ENCODE data around the gene SLC44A5. TPM values are rescaled to one million over a fixed set of nuclear protein-coding genes. Genes with fewer than 3 reads are reported as not detected.

SLC44A5 gene
- total RNA-seq, 2 donors from 2014 or later, result 4.6 to 10.0 TPM

DNA sequence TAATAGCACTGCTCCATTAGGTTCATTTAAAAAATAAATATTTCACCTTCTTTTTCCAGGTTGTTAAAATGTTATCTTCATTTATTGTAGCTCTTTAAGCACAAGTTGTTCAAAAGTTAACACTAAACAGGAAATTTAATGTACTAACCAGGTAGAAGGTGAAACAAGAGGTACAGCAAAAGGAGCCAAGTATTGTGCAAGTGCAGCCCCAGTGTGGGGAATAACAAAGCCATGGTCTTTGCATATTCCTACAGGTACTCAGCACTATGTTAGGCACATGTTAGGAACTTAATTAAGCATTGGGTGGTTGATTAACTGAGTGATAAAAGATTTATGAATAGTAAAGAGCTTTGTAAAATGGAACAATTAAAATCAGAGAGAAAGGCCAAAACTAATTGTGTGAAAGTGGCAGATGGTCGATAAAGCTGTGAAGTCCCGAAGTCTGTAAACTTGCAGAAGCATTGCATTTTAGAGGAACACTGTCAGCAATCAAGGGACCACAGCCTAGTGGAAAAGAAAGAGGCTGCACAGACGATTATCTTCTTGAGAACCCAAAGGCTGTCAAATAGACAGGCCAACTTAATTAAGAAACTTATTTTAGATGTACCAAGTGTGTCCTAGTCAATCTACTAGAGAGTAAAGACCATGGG, 185.8 kb downstream of the SLC44A5 start:
- no peaks in the 10 kb centered on the region for H3K9me3 Mint-ChIP-seq
- H3K4me1 Mint-ChIP-seq, result peaks cover under 1% of the 10 kb centered on the region
- H3K4me3 Mint-ChIP-seq, result no peak overlapping the region
- Histone ChIP-seq H3K27ac (ENCODE audit: low read depth, low read length) (no peak overlapping the region), H3K4me3 (ENCODE audit: low read length) (no peak overlapping the region), H3K9ac (ENCODE audit: extremely low read depth, low read length, poor library complexity, severe bottlenecking) (no peak overlapping the region), H3K36me3 (ENCODE audit: control insufficient read depth, insufficient read depth, low read length) (no peaks in the 10 kb centered on the region), H3K4me1 (ENCODE audit: control insufficient read depth, insufficient read depth, low read length) (no peaks in the 10 kb centered on the region), H3K27me3 (ENCODE audit: control insufficient read depth, insufficient read depth, low read length, poor library complexity, severe bottlenecking) (no peaks in the 10 kb centered on the region), H3K9me3 (ENCODE audit: control insufficient read depth, low read length) (no peaks in the 10 kb centered on the region)
- no peak for DNase-seq
- H3K27ac Mint-ChIP-seq, result no peak overlapping the region
- WGBS, 2 experiments (ENCODE audit: insufficient coverage in 1 of 2, insufficient read length in 1 of 2), result 95 to 96% methylated on average over 3 of the region's 3 CpGs
- TF ChIP-seq, protein P1, sequence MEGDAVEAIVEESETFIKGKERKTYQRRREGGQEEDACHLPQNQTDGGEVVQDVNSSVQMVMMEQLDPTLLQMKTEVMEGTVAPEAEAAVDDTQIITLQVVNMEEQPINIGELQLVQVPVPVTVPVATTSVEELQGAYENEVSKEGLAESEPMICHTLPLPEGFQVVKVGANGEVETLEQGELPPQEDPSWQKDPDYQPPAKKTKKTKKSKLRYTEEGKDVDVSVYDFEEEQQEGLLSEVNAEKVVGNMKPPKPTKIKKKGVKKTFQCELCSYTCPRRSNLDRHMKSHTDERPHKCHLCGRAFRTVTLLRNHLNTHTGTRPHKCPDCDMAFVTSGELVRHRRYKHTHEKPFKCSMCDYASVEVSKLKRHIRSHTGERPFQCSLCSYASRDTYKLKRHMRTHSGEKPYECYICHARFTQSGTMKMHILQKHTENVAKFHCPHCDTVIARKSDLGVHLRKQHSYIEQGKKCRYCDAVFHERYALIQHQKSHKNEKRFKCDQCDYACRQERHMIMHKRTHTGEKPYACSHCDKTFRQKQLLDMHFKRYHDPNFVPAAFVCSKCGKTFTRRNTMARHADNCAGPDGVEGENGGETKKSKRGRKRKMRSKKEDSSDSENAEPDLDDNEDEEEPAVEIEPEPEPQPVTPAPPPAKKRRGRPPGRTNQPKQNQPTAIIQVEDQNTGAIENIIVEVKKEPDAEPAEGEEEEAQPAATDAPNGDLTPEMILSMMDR (conservative IDR thresholded peaks at IDR 0.05), result no peak
- H3K27me3 Mint-ChIP-seq (ENCODE audit: insufficient read depth), result no peaks in the 10 kb centered on the region
- no peaks in the 10 kb centered on the region for H3K36me3 Mint-ChIP-seq (ENCODE audit: low read depth)

DNA sequence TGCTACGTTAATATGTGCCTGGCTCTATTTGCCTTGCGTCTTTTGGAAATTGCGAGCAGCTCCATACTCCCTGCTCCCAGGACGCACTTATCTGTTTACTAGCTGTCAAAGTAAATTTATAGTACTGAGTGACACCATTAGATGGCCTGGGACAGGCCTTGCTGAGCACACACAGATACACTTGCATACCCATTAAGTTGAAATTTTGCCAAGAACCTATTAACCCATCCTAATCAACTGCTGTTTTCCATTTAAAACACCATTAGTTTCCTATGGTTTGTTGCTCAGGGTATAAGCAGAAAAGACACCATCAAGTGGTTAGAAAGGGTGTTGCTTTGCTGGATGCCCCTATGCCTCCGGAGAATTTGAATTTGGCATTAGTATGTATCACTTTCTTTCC, 187.3 kb downstream of the SLC44A5 start:
- Histone ChIP-seq H3K9ac (ENCODE audit: extremely low read depth, low read length, poor library complexity, severe bottlenecking) (no peak overlapping the region), H3K4me3 (ENCODE audit: low read length) (no peak overlapping the region), H3K4me1 (ENCODE audit: control insufficient read depth, insufficient read depth, low read length) (no peaks in the 10 kb centered on the region), H3K27me3 (ENCODE audit: control insufficient read depth, insufficient read depth, low read length, poor library complexity, severe bottlenecking) (no peaks in the 10 kb centered on the region), H3K9me3 (ENCODE audit: control insufficient read depth, low read length) (no peaks in the 10 kb centered on the region), H3K27ac (ENCODE audit: low read depth, low read length) (no peak overlapping the region), H3K36me3 (ENCODE audit: control insufficient read depth, insufficient read depth, low read length) (no peaks in the 10 kb centered on the region)
- WGBS, 2 experiments (ENCODE audit: insufficient coverage in 1 of 2, insufficient read length in 1 of 2), result 69 to 95% methylated on average over 3 to 5 of the region's 5 CpGs
- Mint-ChIP-seq H3K4me3 (no peak overlapping the region), H3K9me3 (no peaks in the 10 kb centered on the region), H3K36me3 (ENCODE audit: low read depth) (no peaks in the 10 kb centered on the region), H3K27ac (no peak overlapping the region), H3K4me1 (peaks cover 8% of the 10 kb centered on the region), H3K27me3 (ENCODE audit: insufficient read depth) (no peaks in the 10 kb centered on the region)
- TF ChIP-seq, protein P1 (conservative IDR thresholded peaks at IDR 0.05), result peak; percentile 72
- no peak for DNase-seq

DNA sequence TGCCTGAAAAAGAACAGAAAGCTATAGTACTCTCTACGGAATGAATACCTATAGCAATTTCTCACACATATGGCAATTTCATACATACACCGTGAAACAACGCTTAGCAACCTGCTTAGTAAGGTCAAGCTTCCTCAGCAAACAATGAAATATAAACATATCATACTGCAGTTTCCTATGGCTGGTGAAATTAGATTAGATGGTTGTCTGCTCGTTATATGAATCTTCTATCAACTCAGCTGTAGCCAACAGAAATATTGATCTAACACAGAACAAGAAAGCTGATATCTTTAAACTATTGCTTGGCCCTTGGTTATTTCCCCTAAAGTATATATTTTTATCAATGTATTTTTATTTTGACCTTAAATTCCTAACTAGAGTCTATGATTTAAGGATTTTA, 187.8 kb downstream of the SLC44A5 start:
- Mint-ChIP-seq H3K9me3 (no peaks in the 10 kb centered on the region), H3K4me1 (peaks cover 8% of the 10 kb centered on the region), H3K27me3 (ENCODE audit: insufficient read depth) (no peaks in the 10 kb centered on the region), H3K36me3 (ENCODE audit: low read depth) (no peaks in the 10 kb centered on the region), H3K27ac (no peak overlapping the region), H3K4me3 (no peak overlapping the region)
- Histone ChIP-seq H3K9ac (ENCODE audit: extremely low read depth, low read length, poor library complexity, severe bottlenecking) (no peak overlapping the region), H3K4me1 (ENCODE audit: control insufficient read depth, insufficient read depth, low read length) (no peaks in the 10 kb centered on the region), H3K27ac (ENCODE audit: low read depth, low read length) (no peak overlapping the region), H3K27me3 (ENCODE audit: control insufficient read depth, insufficient read depth, low read length, poor library complexity, severe bottlenecking) (no peaks in the 10 kb centered on the region), H3K4me3 (ENCODE audit: low read length) (no peak overlapping the region), H3K9me3 (ENCODE audit: control insufficient read depth, low read length) (no peaks in the 10 kb centered on the region), H3K36me3 (ENCODE audit: control insufficient read depth, insufficient read depth, low read length) (no peaks in the 10 kb centered on the region)
- no peak for DNase-seq
- TF ChIP-seq, protein P1 (conservative IDR thresholded peaks at IDR 0.05), result no peak
- 98 to 100% methylated on average over 1 to 4 of the region's 4 CpGs for WGBS, 2 experiments (ENCODE audit: insufficient coverage in 1 of 2, insufficient read length in 1 of 2)
